ENCODE measurements around the gene ARAF. TPM values are rescaled to one million over a fixed set of nuclear protein-coding genes. Genes with fewer than 3 reads are reported as not detected.

ARAF gene
- polyA plus RNA-seq, 1 experiment, result 62.3 TPM

GRCh38 chrX:47518144-47518543, 42.9 kb upstream of the ARAF start:
- no peaks in the 10 kb centered on the region for H3K27me3 ChIP-seq (ENCODE audit: control insufficient read depth, insufficient read depth, low read length)
- TF ChIP-seq, protein P1, sequence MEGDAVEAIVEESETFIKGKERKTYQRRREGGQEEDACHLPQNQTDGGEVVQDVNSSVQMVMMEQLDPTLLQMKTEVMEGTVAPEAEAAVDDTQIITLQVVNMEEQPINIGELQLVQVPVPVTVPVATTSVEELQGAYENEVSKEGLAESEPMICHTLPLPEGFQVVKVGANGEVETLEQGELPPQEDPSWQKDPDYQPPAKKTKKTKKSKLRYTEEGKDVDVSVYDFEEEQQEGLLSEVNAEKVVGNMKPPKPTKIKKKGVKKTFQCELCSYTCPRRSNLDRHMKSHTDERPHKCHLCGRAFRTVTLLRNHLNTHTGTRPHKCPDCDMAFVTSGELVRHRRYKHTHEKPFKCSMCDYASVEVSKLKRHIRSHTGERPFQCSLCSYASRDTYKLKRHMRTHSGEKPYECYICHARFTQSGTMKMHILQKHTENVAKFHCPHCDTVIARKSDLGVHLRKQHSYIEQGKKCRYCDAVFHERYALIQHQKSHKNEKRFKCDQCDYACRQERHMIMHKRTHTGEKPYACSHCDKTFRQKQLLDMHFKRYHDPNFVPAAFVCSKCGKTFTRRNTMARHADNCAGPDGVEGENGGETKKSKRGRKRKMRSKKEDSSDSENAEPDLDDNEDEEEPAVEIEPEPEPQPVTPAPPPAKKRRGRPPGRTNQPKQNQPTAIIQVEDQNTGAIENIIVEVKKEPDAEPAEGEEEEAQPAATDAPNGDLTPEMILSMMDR (IDR thresholded peaks at IDR 0.05; ENCODE audit: insufficient read depth, low read depth, low read length), result no peak
- ChIA-PET CTCF (interaction anchor here (1.0 to 1.8 kb wide), 4 partner anchors 19 to 327 kb away, joined by 3 to 5 read pairs (median 3); no protein-coding TSS in a partner anchor), POLR2A (no interaction called here)
- H3K4me3 ChIP-seq (ENCODE audit: low read depth, low read length), result no peak overlapping the region
- H3K36me3 ChIP-seq (ENCODE audit: control insufficient read depth, insufficient read depth, low read length), result no peaks in the 10 kb centered on the region
- no peak for DNase-seq (ENCODE audit: low read depth)

GRCh38 chrX:47523297-47523696, 37.7 kb upstream of the ARAF start:
- Histone ChIP-seq H3K4me3 (ENCODE audit: low read depth, low read length) (peak overlapping the region; percentile 54), H3K27me3 (ENCODE audit: control insufficient read depth, insufficient read depth, low read length) (no peaks in the 10 kb centered on the region), H3K36me3 (ENCODE audit: control insufficient read depth, insufficient read depth, low read length) (no peaks in the 10 kb centered on the region)
- TF ChIP-seq, protein P1 (IDR thresholded peaks at IDR 0.05; ENCODE audit: insufficient read depth, low read depth, low read length), result peak; percentile 75
- ChIA-PET CTCF (interaction anchor here (0.6 to 3.3 kb wide), 23 partner anchors 8 to 378 kb away, joined by 3 to 32 read pairs (median 4); partner anchors contain the start of genes ELK1, NDUFB11 and RBM10), POLR2A (interaction anchor here (0.5 kb wide), 1 partner anchor 28 kb away, joined by 3 read pairs; no protein-coding TSS in a partner anchor)
- no peak for DNase-seq (ENCODE audit: low read depth)

- DNase-seq (ENCODE audit: low read depth), result no peak
- CTCF ChIA-PET, result interaction anchor here (0.6 to 3.3 kb wide), 21 partner anchors 9 to 379 kb away, joined by 3 to 32 read pairs (median 4); partner anchors contain the start of genes ELK1, NDUFB11 and RBM10
- POLR2A ChIA-PET, result no interaction called here
- Histone ChIP-seq H3K36me3 (ENCODE audit: control insufficient read depth, insufficient read depth, low read length) (no peaks in the 10 kb centered on the region), H3K27me3 (ENCODE audit: control insufficient read depth, insufficient read depth, low read length) (no peaks in the 10 kb centered on the region), H3K4me3 (ENCODE audit: low read depth, low read length) (peak overlapping the region; percentile 54)
- TF ChIP-seq, protein P1 (IDR thresholded peaks at IDR 0.05; ENCODE audit: insufficient read depth, low read depth, low read length), result no peak
Measured at GRCh38 chrX:47523713-47524166, 37.3 kb upstream of the ARAF start.

DNA sequence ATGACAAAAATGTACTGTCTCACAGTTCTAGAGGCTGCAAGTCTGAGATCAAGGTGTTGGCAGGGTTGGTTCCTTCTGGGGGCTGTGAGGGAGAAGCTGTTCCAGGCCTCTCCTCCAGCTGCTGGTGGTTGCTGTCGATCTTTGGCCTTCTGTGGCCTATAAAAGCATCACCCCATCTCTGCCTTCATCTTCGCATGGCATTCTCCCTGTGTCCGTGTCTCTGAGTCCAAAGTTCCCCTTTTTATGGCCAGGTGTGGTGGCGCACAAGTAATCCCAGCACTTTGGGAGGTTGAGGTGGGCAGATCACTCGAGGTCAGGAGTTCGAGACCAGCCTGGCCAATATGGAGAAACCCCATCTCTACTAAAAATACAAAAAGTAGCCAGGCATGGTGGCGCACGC, 31.5 kb upstream of the ARAF start:
- TF ChIP-seq, protein P1 (IDR thresholded peaks at IDR 0.05; ENCODE audit: insufficient read depth, low read depth, low read length), result no peak
- H3K36me3 ChIP-seq (ENCODE audit: control insufficient read depth, insufficient read depth, low read length), result no peaks in the 10 kb centered on the region
- no peak overlapping the region for H3K4me3 ChIP-seq (ENCODE audit: low read depth, low read length)
- no peaks in the 10 kb centered on the region for H3K27me3 ChIP-seq (ENCODE audit: control insufficient read depth, insufficient read depth, low read length)
- DNase-seq (ENCODE audit: low read depth), result no peak
- POLR2A ChIA-PET, result no interaction called here
- CTCF ChIA-PET, result no interaction called here

- Histone ChIP-seq H3K4me3 (ENCODE audit: low read depth, low read length) (no peak overlapping the region), H3K27me3 (ENCODE audit: control insufficient read depth, insufficient read depth, low read length) (no peaks in the 10 kb centered on the region), H3K36me3 (ENCODE audit: control insufficient read depth, insufficient read depth, low read length) (no peaks in the 10 kb centered on the region)
- ChIA-PET CTCF (no interaction called here), POLR2A (no interaction called here)
- TF ChIP-seq, protein P1 (IDR thresholded peaks at IDR 0.05; ENCODE audit: insufficient read depth, low read depth, low read length), result no peak
- DNase-seq (ENCODE audit: low read depth), result no peak
Measured at GRCh38 chrX:47530049-47530448, 31.0 kb upstream of the ARAF start.
